ENCODE results near the gene RAB27B. TPM values are rescaled to one million over a fixed set of nuclear protein-coding genes. Genes with fewer than 3 reads are reported as not detected.

Gene RAB27B
- total RNA-seq, 4 donors from 2014 or later: 0.19 to 0.98 (median 0.61) TPM

DNA sequence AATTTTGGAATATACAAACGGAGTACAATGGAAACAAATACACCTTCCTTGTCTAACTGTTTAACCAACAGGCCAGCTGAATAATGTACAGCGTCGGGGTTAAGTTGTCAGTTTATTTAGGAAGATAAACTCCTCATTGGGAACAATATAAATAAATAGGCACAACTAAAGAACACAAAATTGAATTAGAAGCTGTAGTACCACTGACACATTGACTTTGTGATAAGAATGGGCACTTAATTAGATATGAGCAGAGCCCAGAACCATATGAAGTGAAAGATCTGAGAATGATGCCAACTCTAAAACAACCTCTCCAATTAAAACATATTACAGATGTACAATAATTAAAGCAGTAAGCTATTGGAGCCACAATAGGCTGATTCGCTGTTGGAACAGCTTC is 86.5 kb downstream of the RAB27B start:
- TF ChIP-seq, protein P1, sequence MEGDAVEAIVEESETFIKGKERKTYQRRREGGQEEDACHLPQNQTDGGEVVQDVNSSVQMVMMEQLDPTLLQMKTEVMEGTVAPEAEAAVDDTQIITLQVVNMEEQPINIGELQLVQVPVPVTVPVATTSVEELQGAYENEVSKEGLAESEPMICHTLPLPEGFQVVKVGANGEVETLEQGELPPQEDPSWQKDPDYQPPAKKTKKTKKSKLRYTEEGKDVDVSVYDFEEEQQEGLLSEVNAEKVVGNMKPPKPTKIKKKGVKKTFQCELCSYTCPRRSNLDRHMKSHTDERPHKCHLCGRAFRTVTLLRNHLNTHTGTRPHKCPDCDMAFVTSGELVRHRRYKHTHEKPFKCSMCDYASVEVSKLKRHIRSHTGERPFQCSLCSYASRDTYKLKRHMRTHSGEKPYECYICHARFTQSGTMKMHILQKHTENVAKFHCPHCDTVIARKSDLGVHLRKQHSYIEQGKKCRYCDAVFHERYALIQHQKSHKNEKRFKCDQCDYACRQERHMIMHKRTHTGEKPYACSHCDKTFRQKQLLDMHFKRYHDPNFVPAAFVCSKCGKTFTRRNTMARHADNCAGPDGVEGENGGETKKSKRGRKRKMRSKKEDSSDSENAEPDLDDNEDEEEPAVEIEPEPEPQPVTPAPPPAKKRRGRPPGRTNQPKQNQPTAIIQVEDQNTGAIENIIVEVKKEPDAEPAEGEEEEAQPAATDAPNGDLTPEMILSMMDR (IDR thresholded peaks at IDR 0.05; ENCODE audit: low read depth): no peak

- TF ChIP-seq, protein P1 (IDR thresholded peaks at IDR 0.05; ENCODE audit: low read depth): no peak
These were observed 88.2 kb downstream of the RAB27B start for GRCh38 chr18:54916507-54916906.

DNA sequence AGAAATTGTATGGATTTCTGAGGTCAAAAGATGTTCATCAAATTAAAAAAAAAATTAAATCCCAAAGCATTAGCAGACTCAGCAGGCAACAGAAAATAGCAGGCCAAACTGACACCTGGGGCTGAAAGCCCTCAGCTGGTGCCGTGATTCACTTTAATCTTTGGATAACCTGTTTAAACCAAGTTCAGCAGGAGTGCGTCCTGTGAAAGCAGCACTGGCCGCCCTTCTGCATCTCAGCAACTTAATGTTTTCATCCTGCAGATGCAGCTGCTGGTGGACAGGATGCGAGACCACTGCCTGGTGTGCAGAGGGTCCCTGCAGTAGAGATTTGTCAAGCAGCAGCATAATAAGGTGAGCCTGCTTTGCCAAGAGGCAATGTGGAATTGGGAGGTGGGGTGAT is 89.8 kb downstream of the RAB27B start:
- TF ChIP-seq, protein P1 (IDR thresholded peaks at IDR 0.05; ENCODE audit: low read depth): no peak

GRCh38 chr18:54919412-54919811 is 91.1 kb downstream of the RAB27B start:
- TF ChIP-seq, protein P1 (IDR thresholded peaks at IDR 0.05; ENCODE audit: low read depth): no peak

GRCh38 chr18:54923339-54923956 is 95.2 kb downstream of the RAB27B start:
- TF ChIP-seq, protein P1 (IDR thresholded peaks at IDR 0.05; ENCODE audit: low read depth): no peak

GRCh38 chr18:54924948-54925347 is 96.7 kb downstream of the RAB27B start:
- TF ChIP-seq, protein P1 (IDR thresholded peaks at IDR 0.05; ENCODE audit: low read depth): no peak

- TF ChIP-seq, protein P1 (IDR thresholded peaks at IDR 0.05; ENCODE audit: low read depth): no peak
These were observed 98.5 kb downstream of the RAB27B start for GRCh38 chr18:54926593-54927325.

Measured in subcutaneous adipose tissue (tissue), 4 donors.